ENCODE data around the gene ERN1.

- no peak for TF ChIP-seq EZH2 (IDR thresholded peaks at IDR 0.05)
- no peak for TF ChIP-seq POLR2AphosphoS5 (IDR thresholded peaks at IDR 0.05; ENCODE audit: borderline replicate concordance, low read depth, low read length)
- TF ChIP-seq FOXP2 (optimal IDR thresholded peaks at IDR 0.05; ENCODE audit: control extremely low read depth, extremely low read length, insufficient read depth) = no peak
These were observed 44.9 kb upstream of the ERN1 start for GRCh38 chr17:64174686-64175456.
